ENCODE measurements around the gene DLL3.

Gene DLL3

GRCh38 chr19:39483141-39483540 lies 15.6 kb upstream of the DLL3 start:
- no peak for FAIRE-seq

GRCh38 chr19:39489756-39490155 lies 9.0 kb upstream of the DLL3 start:
- no peak for FAIRE-seq

GRCh38 chr19:39492225-39492624 lies 6.5 kb upstream of the DLL3 start:
- no peak for FAIRE-seq

- FAIRE-seq = no peak
Observed at GRCh38 chr19:39492788-39493187, 6.0 kb upstream of the DLL3 start.

- FAIRE-seq = no peak
Observed at GRCh38 chr19:39494661-39495060, 4.1 kb upstream of the DLL3 start.

GRCh38 chr19:39496063-39496462 lies 2.7 kb upstream of the DLL3 start:
- FAIRE-seq = no peak

GRCh38 chr19:39497701-39497995 lies 1.1 kb upstream of the DLL3 start:
- FAIRE-seq = no peak

GRCh38 chr19:39497996-39498797 lies 550 bp upstream of the DLL3 start:
- FAIRE-seq = no peak

- FAIRE-seq = no peak
Observed at GRCh38 chr19:39499932-39500331, 1.2 kb downstream of the DLL3 start.

GRCh38 chr19:39500543-39500942 lies 1.8 kb downstream of the DLL3 start:
- FAIRE-seq = no peak

GRCh38 chr19:39501340-39501739 lies 2.6 kb downstream of the DLL3 start:
- no peak for FAIRE-seq

GRCh38 chr19:39502640-39503417 lies 4.1 kb downstream of the DLL3 start:
- no peak for FAIRE-seq

- FAIRE-seq = no peak
Observed at GRCh38 chr19:39506598-39506943, 7.8 kb downstream of the DLL3 start.

- no peak for FAIRE-seq
Observed at GRCh38 chr19:39506944-39507714, 8.4 kb downstream of the DLL3 start.

- no peak for FAIRE-seq
Observed at GRCh38 chr19:39507715-39508364, 9.1 kb downstream of the DLL3 start.

- no peak for FAIRE-seq
Observed at GRCh38 chr19:39508629-39509028, 9.9 kb downstream of the DLL3 start.

- FAIRE-seq = no peak
Observed at GRCh38 chr19:39509233-39509632, 10.5 kb downstream of the DLL3 start.

- FAIRE-seq = no peak
Observed at GRCh38 chr19:39512988-39513387, 14.2 kb downstream of the DLL3 start.

GRCh38 chr19:39514840-39515550 lies 16.2 kb downstream of the DLL3 start, which contains the start of gene SELENOV:
SELENOV (plus strand) TSS chr19:39515139; CDS start chr19:39515213, 74 bp downstream.
- FAIRE-seq = no peak

- FAIRE-seq = no peak
Observed at GRCh38 chr19:39515551-39516191, 16.9 kb downstream of the DLL3 start.

GRCh38 chr19:39516270-39516669 lies 17.5 kb downstream of the DLL3 start:
- no peak for FAIRE-seq

- FAIRE-seq = no peak
Observed at GRCh38 chr19:39517432-39517831, 18.7 kb downstream of the DLL3 start.
